SU-DHL-6 (cell line): ENCODE measurements around the gene TACR3.

Source experiments
- CTCF ChIP-seq: fragments of 200-600 bp; sonication (generic); IDR thresholded peaks from one replicate; pipeline ENCODE4 v1.5.1; 2017; ENCODE audit warnings: antibody characterized with exemption, mild to moderate bottlenecking, low read length, moderate library complexity; ENCODE audit not compliant: insufficient read depth, poor library complexity, severe bottlenecking
- EZH2phosphoT487 ChIP-seq: fragments of 200-600 bp; sonication (generic), shearing (Covaris generic); conservative IDR thresholded peaks from 2 replicates; pipeline ENCODE4 v1.6.1; 2018; ENCODE audit warnings: mild to moderate bottlenecking, antibody characterized with exemption, low read length, moderate library complexity, mixed read lengths

DNA sequence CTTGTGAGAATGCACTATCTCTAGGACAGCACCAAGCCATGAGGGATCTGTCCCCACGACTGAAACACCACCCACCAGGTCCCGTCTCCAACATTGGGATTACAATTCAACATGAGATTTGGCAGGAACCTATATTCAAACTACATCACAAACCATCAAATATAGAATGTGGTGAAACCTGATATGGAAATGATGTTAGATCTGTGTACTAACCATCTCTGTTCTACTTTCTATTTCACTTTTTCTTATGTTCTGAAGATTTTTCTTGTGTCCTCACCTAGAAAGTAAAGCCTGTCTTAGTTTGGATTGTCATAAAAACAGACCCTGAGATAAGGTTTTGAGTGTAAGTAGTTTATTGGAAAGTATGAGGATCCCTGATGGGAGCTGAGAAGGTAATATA lies 37.8 kb upstream of the TACR3 start:
- no peak for TF ChIP-seq CTCF
- TF ChIP-seq EZH2phosphoT487, result no peak
